Renal pelvis (tissue), 4 donors: ENCODE results near the gene ABCA7. TPM values are rescaled to one million over a fixed set of nuclear protein-coding genes. Genes with fewer than 3 reads are reported as not detected.

Experiments
- DNase-seq: peaks from one replicate; pipeline ENCODE4 v3.0.0-alpha.2; 2013
- polyA plus RNA-seq, 3 donors: library from polyadenylated mRNA; unstranded; fragments of 120-200 nt; gene quantifications; one replicate each; pipeline ENCODE4 v1.2.1, GENCODE V29; 2013; ENCODE audit not compliant: insufficient read length in 3 of 3

ABCA7 gene
- polyA plus RNA-seq, 3 donors, result 8.9 to 11.6 (median 9.6) TPM

- DNase-seq, result peak; percentile 100
Measured at GRCh38 chr19:1103708-1104310, 63.9 kb downstream of the ABCA7 start, which contains the start of gene GPX4. GPX4 (plus strand) TSS chr19:1103994; CDS start chr19:1104044, 50 bp downstream.

- DNase-seq, result peak; percentile 73
Measured at GRCh38 chr19:1104311-1105007, 64.6 kb downstream of the ABCA7 start.

- no peak for DNase-seq
Measured at GRCh38 chr19:1105008-1105872, 65.3 kb downstream of the ABCA7 start.

- no peak for DNase-seq
Measured at GRCh38 chr19:1105873-1106840, 66.2 kb downstream of the ABCA7 start.

- DNase-seq, result no peak
Measured at GRCh38 chr19:1106841-1107660, 67.1 kb downstream of the ABCA7 start.

GRCh38 chr19:1107661-1108261 lies 67.9 kb downstream of the ABCA7 start:
- no peak for DNase-seq

- no peak for DNase-seq
Measured at GRCh38 chr19:1108291-1109031, 68.6 kb downstream of the ABCA7 start.

- DNase-seq, result no peak
Measured at GRCh38 chr19:1109032-1109551, 69.2 kb downstream of the ABCA7 start.

GRCh38 chr19:1109697-1110671 lies 70.1 kb downstream of the ABCA7 start:
- DNase-seq, result no peak

GRCh38 chr19:1110809-1111640 lies 71.1 kb downstream of the ABCA7 start:
- DNase-seq, result no peak

- no peak for DNase-seq
Measured at GRCh38 chr19:1111641-1112267, 71.8 kb downstream of the ABCA7 start.

GRCh38 chr19:1112268-1113029 lies 72.5 kb downstream of the ABCA7 start:
- no peak for DNase-seq

- DNase-seq, result peak; percentile 92
Measured at GRCh38 chr19:1113030-1113985, 73.4 kb downstream of the ABCA7 start.

- DNase-seq, result no peak
Measured at GRCh38 chr19:1113986-1114483, 74.1 kb downstream of the ABCA7 start.
